Spinal cord (tissue), 10 donors: Measurements from ENCODE around the gene TP63. TPM values are rescaled to one million over a fixed set of nuclear protein-coding genes. Genes with fewer than 3 reads are reported as not detected.
A peak's percentile ranks its signal among the peaks of the same experiment; 100 is the strongest.

Experiments
- DNase-seq, 6 donors: peaks; one replicate each; pipeline versions ENCODE4 v3.0.0 to v3.0.0-alpha.2; 2013 to 2015; ENCODE audit warnings: low spot score in 6 of 6, low read depth in 4 of 6
- H3K27ac ChIP-seq: one replicate; pipeline ENCODE4 v1.5.1; 2013; ENCODE audit warnings: low read depth, low read length, control low read depth
- H3K27me3 ChIP-seq: one replicate; pipeline ENCODE4 v1.6.1; 2013; ENCODE audit warnings: low read length; ENCODE audit not compliant: control insufficient read depth, insufficient read depth
- H3K36me3 ChIP-seq: one replicate; pipeline ENCODE4 v1.6.1; 2013; ENCODE audit warnings: low read length; ENCODE audit not compliant: control insufficient read depth, insufficient read depth
- H3K4me1 ChIP-seq: one replicate; pipeline ENCODE4 v1.6.1; 2013; ENCODE audit warnings: low read length; ENCODE audit not compliant: control insufficient read depth, insufficient read depth
- H3K4me3 ChIP-seq: one replicate; pipeline ENCODE4 v1.5.1; 2013; ENCODE audit warnings: low read depth, low read length, control low read depth
- H3K9me3 ChIP-seq: one replicate; pipeline ENCODE4 v1.6.1; 2013; ENCODE audit warnings: low read length; ENCODE audit not compliant: control insufficient read depth, insufficient read depth
- WGBS: methylation state at CpG from one replicate; pipeline ENCODE4 v1.1.5; 2013; ENCODE audit warnings: missing lambda C conversion rate; ENCODE audit not compliant: insufficient coverage; 5-methylcytosine and 5-hydroxymethylcytosine counted together
- polyA plus RNA-seq, 2 donors: library from polyadenylated mRNA; unstranded; fragments of 120-200 nt; gene quantifications; one replicate each; pipeline ENCODE4 v1.2.1, GENCODE V29; 2013; ENCODE audit not compliant: insufficient read length in 2 of 2
- small RNA-seq: library from RNA; depleted of rRNA; stranded (forward); fragments of <200 nt; gene quantifications from one replicate; pipeline ENCODE3, GENCODE V24; 2014; ENCODE audit warnings: low replicate concordance
- total RNA-seq, 2 donors: library from RNA; depleted of rRNA in 1 of 2; stranded (reverse); fragments of 120-200 nt in 1 of 2; fragments of >200 nt in 1 of 2; gene quantifications; one replicate each; pipeline versions ENCODE4 v1.2.3 to v1.2.4, GENCODE V29; 2013 to 2014
- donor health status: healthy.

Gene TP63
- total and polyA plus RNA-seq, 4 donors = 0.29 to 4.3 (median 2.2) TPM

- no peaks in the 10 kb centered on the region for H3K4me1 ChIP-seq
- H3K9me3 ChIP-seq = no peaks in the 10 kb centered on the region
- WGBS = 70% methylated on average over 5 of the region's 7 CpGs
- H3K27me3 ChIP-seq = no peaks in the 10 kb centered on the region
- no peak overlapping the region for H3K27ac ChIP-seq
- no peak for DNase-seq
- no peak overlapping the region for H3K4me3 ChIP-seq
- no peaks in the 10 kb centered on the region for H3K36me3 ChIP-seq
Observed at GRCh38 chr3:189937302-189938127, 306.3 kb downstream of the TP63 start.

GRCh38 chr3:189941125-189941524 lies 309.9 kb downstream of the TP63 start:
- Histone ChIP-seq H3K9me3 (no peaks in the 10 kb centered on the region), H3K4me1 (no peaks in the 10 kb centered on the region), H3K27me3 (no peaks in the 10 kb centered on the region), H3K27ac (no peak overlapping the region), H3K4me3 (no peak overlapping the region), H3K36me3 (no peaks in the 10 kb centered on the region)
- 64% methylated on average over 4 of the region's 5 CpGs for WGBS
- no peak for DNase-seq

- H3K27me3 ChIP-seq = no peaks in the 10 kb centered on the region
- DNase-seq = no peak
- H3K9me3 ChIP-seq = no peaks in the 10 kb centered on the region
- H3K27ac ChIP-seq = no peak overlapping the region
- H3K36me3 ChIP-seq = no peaks in the 10 kb centered on the region
- no peaks in the 10 kb centered on the region for H3K4me1 ChIP-seq
- 20% methylated on average over 1 of the region's 2 CpGs for WGBS
- H3K4me3 ChIP-seq = no peak overlapping the region
Observed at GRCh38 chr3:189941679-189942078, 310.5 kb downstream of the TP63 start.

- DNase-seq = no peak
- H3K4me3 ChIP-seq = no peak overlapping the region
- no peaks in the 10 kb centered on the region for H3K4me1 ChIP-seq
- 29% methylated on average over 1 of the region's 3 CpGs for WGBS
- H3K27ac ChIP-seq = no peak overlapping the region
- no peaks in the 10 kb centered on the region for H3K27me3 ChIP-seq
- no peaks in the 10 kb centered on the region for H3K36me3 ChIP-seq
- no peaks in the 10 kb centered on the region for H3K9me3 ChIP-seq
Observed at GRCh38 chr3:189942948-189943347, 311.8 kb downstream of the TP63 start.

GRCh38 chr3:189944285-189945145 lies 313.3 kb downstream of the TP63 start:
- no peaks in the 10 kb centered on the region for H3K4me1 ChIP-seq
- DNase-seq = no peak
- H3K4me3 ChIP-seq = no peak overlapping the region
- no peaks in the 10 kb centered on the region for H3K27me3 ChIP-seq
- no peaks in the 10 kb centered on the region for H3K9me3 ChIP-seq
- H3K27ac ChIP-seq = no peak overlapping the region
- H3K36me3 ChIP-seq = no peaks in the 10 kb centered on the region
- 97% methylated on average over 6 of the region's 14 CpGs for WGBS

- no peak for DNase-seq
Observed at GRCh38 chr3:189945935-189946709, 314.9 kb downstream of the TP63 start.

More at GRCh38 chr3:189945935-189946709, 314.9 kb downstream of the TP63 start:
- Histone ChIP-seq H3K9me3 (no peaks in the 10 kb centered on the region), H3K4me1 (no peaks in the 10 kb centered on the region), H3K27me3 (no peaks in the 10 kb centered on the region), H3K4me3 (no peak overlapping the region), H3K36me3 (no peaks in the 10 kb centered on the region), H3K27ac (no peak overlapping the region)
- WGBS = 97% methylated on average over 6 of the region's 6 CpGs

Small RNA genes within 50 kb of the gene (small RNA-seq; reads per million reads assigned to genes)
- gene AC078809.1 (not detected), gene MIR944 (1.2 reads per million, percentile 83 among the genes with 10 or more reads in this experiment)
